Heart right ventricle (tissue), 16 donors: Measurements from ENCODE around the gene SKI. TPM values are rescaled to one million over a fixed set of nuclear protein-coding genes. Genes with fewer than 3 reads are reported as not detected.

ENCODE experiments used
- ATAC-seq, 8 donors: fragments of 200-7000 bp; cut with Tn5 transposase; one replicate each; pipeline ENCODE4 v1.9.1; 2020; ENCODE audit warnings: mild to moderate bottlenecking in 8 of 8, moderate library complexity in 8 of 8, moderate number of reproducible peaks in 1 of 8
- DNase-seq, 2 donors: peaks; one replicate each; pipeline ENCODE4 v3.0.0-alpha.2; 2020
- H3K27ac ChIP-seq, 10 donors: fragments of 200-600 bp; sonication (generic) in 2 of 10; one replicate each; pipeline versions ENCODE4 v1.5.0 to v1.8.0; 2020 to 2022; ENCODE audit warnings: mild to moderate bottlenecking in 3 of 10
- H3K27me3 ChIP-seq, 7 donors: fragments of 200-600 bp; one replicate each; pipeline ENCODE4 v1.8.0; 2021 to 2022; ENCODE audit warnings: mild to moderate bottlenecking in 2 of 7
- H3K36me3 ChIP-seq, 9 donors: fragments of 200-600 bp; sonication (generic) in 1 of 9; one replicate each; pipeline versions ENCODE4 v1.5.0 to v1.8.0; 2020 to 2022; ENCODE audit warnings: mild to moderate bottlenecking in 2 of 9
- H3K4me1 ChIP-seq, 9 donors: fragments of 200-600 bp; sonication (generic) in 1 of 9; one replicate each; pipeline versions ENCODE4 v1.5.0 to v1.8.0; 2020 to 2022; ENCODE audit warnings: mild to moderate bottlenecking in 4 of 9
- H3K4me3 ChIP-seq, 10 donors: fragments of 200-600 bp; sonication (generic) in 2 of 10; one replicate each; pipeline versions ENCODE4 v1.5.0 to v1.8.0; 2020 to 2022; ENCODE audit warnings: mild to moderate bottlenecking in 7 of 10, moderate library complexity in 2 of 10
- H3K9me3 ChIP-seq, 11 donors: fragments of 200-600 bp in 10 of 11; sonication (generic) in 2 of 11; one replicate each; pipeline versions ENCODE4 v1.5.0 to v1.8.0; 2013 to 2022; ENCODE audit warnings: mild to moderate bottlenecking in 2 of 11, control low read depth in 1 of 11, moderate library complexity in 1 of 11
- CTCF ChIP-seq, 9 donors: fragments of 200-600 bp; sonication (generic) in 2 of 9; IDR thresholded peaks; one replicate each; pipeline versions ENCODE4 v1.5.0 to v1.8.0; 2021 to 2022; ENCODE audit warnings: antibody characterized with exemption in 9 of 9, mild to moderate bottlenecking in 5 of 9, moderate library complexity in 1 of 9
- WGBS, 2 donors: extraction: QIAGEN DNeasy Blood & Tissue Kit; methylation state at CpG; one replicate each; pipeline ENCODE4 v1.1.7; 2013; ENCODE audit warnings: inconsistent platforms in 1 of 2; 5-methylcytosine and 5-hydroxymethylcytosine counted together
- intact Hi-C, 10 donors: fragments of 100-400 bp; cut with DNase I; formaldehyde crosslinking; loops; one replicate each; pipeline versions ENCODE4 v1.11.1 to v1.14.2; 2022
- polyA plus RNA-seq, 2 donors: library from polyadenylated mRNA; stranded (reverse); fragments of 200-250 nt; gene quantifications; one replicate each; pipeline ENCODE4 v1.2.3, GENCODE V29; 2013
- total RNA-seq, 10 donors: library from RNA; stranded (reverse); fragmentation: NEBNext Ultra II Directional in 3 of 10; extraction: Animal tissue kit (Norgen Biotek cat#: 25700) in 3 of 10; gene quantifications; one replicate each; pipeline versions ENCODE4 v1.2.1 to v1.2.4, GENCODE V29; 2021 to 2023
- donor health status: Arrhythmogenic right ventricular cardiomyopathy.
- donor health status: ischemic (EF 13 %, LVEDD 7.1; RV severe dilation, severe dysfunction).
- donor health status: healthy with polysubstance abuse.
- donor health status: DM: no; HTN: yes; CAD: no.
- donor health status: DM: no; HTN: no; CAD: no.
- donor health status: ischemic (EF 25% LVEDD 6.9; RV normal size, moderate dysfunction).
- donor health status: ischemic (EF 25% LVEDD 5.7; RV mildly dilated, moderate dysfunction).
- donor health status: healthy.
- donor health status: DM: yes; HTN: yes; CAD: no.
- donor health status: Ischemic cardiomyopathy.
- donor health status: ischemic (EF 35%, LVEDD 5.7; RV mildly dilated, moderate dysfunction).
- donor health status: nonischemic (EF 11% LVEDD 7.7; RV severe dilation, severe dysfunction).
- donor health status: DM: yes; HTN: yes; CAD: no.
- donor health status: PGD.
- donor health status: ischemic (EF 29% LVEDD 5.4; RV normal size, mild dysfunction).
- donor health status: nonischemic (EF 23%, LVEDD 6.1; RV moderate dilation, normal function).

Gene SKI
- total and polyA plus RNA-seq, 12 donors = 13.8 to 50.9 (median 35.6) TPM

- peak; percentile 66 to 86 for DNase-seq
- Histone ChIP-seq H3K4me3 (peak overlapping the region in 1 of 10 donors; percentile 2), H3K36me3 (peaks cover 0 to 15% (median 0%) of the 10 kb centered on the region in 9 donors), H3K27me3 (no peaks in the 10 kb centered on the region), H3K4me1 (peaks cover 45 to 78% (median 70%) of the 10 kb centered on the region in 9 donors), H3K9me3 (no peaks in the 10 kb centered on the region), H3K27ac (peak overlapping the region in 9 of 10 donors; percentile 10 to 86 (median 78))
- no peak for TF ChIP-seq CTCF (IDR thresholded peaks at IDR 0.05)
- peak; percentile 50 to 83 (median 77) for ATAC-seq
- WGBS, 2 donors = 4 to 5% methylated on average over 11 to 13 of the region's 13 CpGs
- intact Hi-C loops = loop anchor here in 2 of 10 donors (5.0 kb wide), 1 partner anchor 47 kb away; no protein-coding TSS in a partner anchor
Observed at GRCh38 chr1:2279210-2279639, 51.1 kb downstream of the SKI start.

GRCh38 chr1:2279817-2280216 lies 51.7 kb downstream of the SKI start:
- no peaks in the 10 kb centered on the region for H3K9me3 ChIP-seq
- ATAC-seq = no peak
- H3K4me1 ChIP-seq = peaks cover 39 to 78% (median 70%) of the 10 kb centered on the region in 9 donors
- 65 to 67% methylated on average over 9 of the region's 9 CpGs for WGBS, 2 donors
- no peak for DNase-seq
- TF ChIP-seq CTCF (IDR thresholded peaks at IDR 0.05) = no peak
- intact Hi-C loops = loop anchor here in 2 of 10 donors (5.0 kb wide), 1 partner anchor 48 kb away; no protein-coding TSS in a partner anchor
- peak overlapping the region in 9 of 10 donors; percentile 35 to 86 (median 78) for H3K27ac ChIP-seq
- H3K4me3 ChIP-seq = no peak overlapping the region
- peaks cover 0 to 15% (median 0%) of the 10 kb centered on the region in 9 donors for H3K36me3 ChIP-seq
- no peaks in the 10 kb centered on the region for H3K27me3 ChIP-seq

- Histone ChIP-seq H3K9me3 (no peaks in the 10 kb centered on the region), H3K27ac (no peak overlapping the region), H3K27me3 (no peaks in the 10 kb centered on the region), H3K4me1 (peaks cover 25 to 69% (median 49%) of the 10 kb centered on the region in 9 donors), H3K36me3 (peaks cover 0 to 14% (median 0%) of the 10 kb centered on the region in 9 donors), H3K4me3 (no peak overlapping the region)
- WGBS, 2 donors = 92% methylated on average over 29 of the region's 29 CpGs
- intact Hi-C loops = no loop called here
- TF ChIP-seq CTCF (IDR thresholded peaks at IDR 0.05) = no peak
- DNase-seq = peak in 1 of 2 donors; percentile 14
- no peak for ATAC-seq
Observed at GRCh38 chr1:2282556-2283270, 54.6 kb downstream of the SKI start.

- H3K27ac ChIP-seq = peak overlapping the region in 1 of 10 donors; percentile 14
- DNase-seq (no peak), ATAC-seq (no peak)
- intact Hi-C loops = no loop called here
- H3K9me3 ChIP-seq = no peaks in the 10 kb centered on the region
- WGBS, 2 donors = 86 to 92% methylated on average over 21 of the region's 21 CpGs
- H3K4me3 ChIP-seq = no peak overlapping the region
- H3K27me3 ChIP-seq = no peaks in the 10 kb centered on the region
- H3K4me1 ChIP-seq = peaks cover 23 to 69% (median 44%) of the 10 kb centered on the region in 9 donors
- no peak for TF ChIP-seq CTCF (IDR thresholded peaks at IDR 0.05)
- peaks cover 0 to 12% (median 0%) of the 10 kb centered on the region in 9 donors for H3K36me3 ChIP-seq
Observed at GRCh38 chr1:2283371-2283990, 55.4 kb downstream of the SKI start.
